ENCODE results near the gene TMCC1. TPM values are rescaled to one million over a fixed set of nuclear protein-coding genes. Genes with fewer than 3 reads are reported as not detected.

Gene TMCC1
- total and polyA plus RNA-seq, 2 donors (not counting 1 experiment from before 2014, with no cell fraction given) = 8.5 to 32.2 TPM

DNA sequence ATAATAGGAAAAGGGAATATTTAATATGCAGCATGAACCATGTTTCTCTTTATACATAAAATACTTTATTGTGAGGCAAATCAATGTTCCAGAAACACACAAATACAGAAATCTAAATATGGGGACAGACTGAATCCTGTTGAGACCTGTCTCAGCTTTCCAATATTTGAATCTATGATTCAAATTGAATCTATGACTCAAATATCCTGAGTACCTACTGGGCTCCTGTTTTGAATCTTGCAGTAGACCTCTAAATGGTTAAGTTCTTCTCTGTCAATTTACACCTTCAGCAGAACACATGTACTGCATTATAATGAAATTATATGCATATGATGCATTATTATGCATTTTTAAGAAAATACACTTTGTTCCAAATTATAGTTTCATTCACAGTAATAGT is 143.8 kb downstream of the TMCC1 start:
- peaks cover 13% of the 10 kb centered on the region for H3K9me3 Mint-ChIP-seq (ENCODE audit: insufficient read depth)
- TF ChIP-seq EZH2 (IDR thresholded peaks at IDR 0.05; ENCODE audit: borderline replicate concordance, insufficient read depth, low read depth, low read length, poor library complexity, severe bottlenecking) = no peak
- TF ChIP-seq, protein P1, sequence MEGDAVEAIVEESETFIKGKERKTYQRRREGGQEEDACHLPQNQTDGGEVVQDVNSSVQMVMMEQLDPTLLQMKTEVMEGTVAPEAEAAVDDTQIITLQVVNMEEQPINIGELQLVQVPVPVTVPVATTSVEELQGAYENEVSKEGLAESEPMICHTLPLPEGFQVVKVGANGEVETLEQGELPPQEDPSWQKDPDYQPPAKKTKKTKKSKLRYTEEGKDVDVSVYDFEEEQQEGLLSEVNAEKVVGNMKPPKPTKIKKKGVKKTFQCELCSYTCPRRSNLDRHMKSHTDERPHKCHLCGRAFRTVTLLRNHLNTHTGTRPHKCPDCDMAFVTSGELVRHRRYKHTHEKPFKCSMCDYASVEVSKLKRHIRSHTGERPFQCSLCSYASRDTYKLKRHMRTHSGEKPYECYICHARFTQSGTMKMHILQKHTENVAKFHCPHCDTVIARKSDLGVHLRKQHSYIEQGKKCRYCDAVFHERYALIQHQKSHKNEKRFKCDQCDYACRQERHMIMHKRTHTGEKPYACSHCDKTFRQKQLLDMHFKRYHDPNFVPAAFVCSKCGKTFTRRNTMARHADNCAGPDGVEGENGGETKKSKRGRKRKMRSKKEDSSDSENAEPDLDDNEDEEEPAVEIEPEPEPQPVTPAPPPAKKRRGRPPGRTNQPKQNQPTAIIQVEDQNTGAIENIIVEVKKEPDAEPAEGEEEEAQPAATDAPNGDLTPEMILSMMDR (IDR thresholded peaks at IDR 0.05) = no peak
- Histone ChIP-seq H3K4me1 (ENCODE audit: control insufficient read depth in 2 of 2, insufficient read depth in 2 of 2, low read length in 2 of 2) (no peaks in the 10 kb centered on the region), H3K9me3 (ENCODE audit: control extremely low read depth in 1 of 3, control insufficient read depth in 2 of 3, insufficient read depth in 1 of 3, low read length in 2 of 3) (peaks cover 7 to 10% (median 9%) of the 10 kb centered on the region in 3 donors), H3K4me3 (ENCODE audit: control extremely low read depth in 1 of 5, extremely low read depth in 1 of 5, insufficient read depth in 1 of 5, low read depth in 2 of 5, low read length in 4 of 5) (no peak overlapping the region), H3K9ac (ENCODE audit: low read length) (no peak overlapping the region), H4K20me1 (ENCODE audit: control insufficient read depth, insufficient read depth, low read length, poor library complexity, severe bottlenecking) (no peaks in the 10 kb centered on the region), H2AFZ (ENCODE audit: insufficient read depth, low read depth, low read length, poor library complexity, severe bottlenecking) (no peak overlapping the region), H3K27me3 (replicated peaks in 1 of 4; ENCODE audit: control extremely low read depth in 1 of 4, control insufficient read depth in 3 of 4, insufficient read depth in 4 of 4, low read length in 3 of 4) (no peaks in the 10 kb centered on the region), H3K79me2 (ENCODE audit: control insufficient read depth, insufficient read depth, low read length) (peaks cover 48% of the 10 kb centered on the region), H3K4me2 (replicated peaks; ENCODE audit: low read depth, low read length, poor library complexity, severe bottlenecking) (no peak overlapping the region), H3K36me3 (replicated peaks in 1 of 2; ENCODE audit: control extremely low read depth in 1 of 2, control insufficient read depth in 1 of 2, extremely low read depth in 1 of 2, insufficient read depth in 2 of 2, low read length in 1 of 2) (no peaks in the 10 kb centered on the region), H3K27ac (ENCODE audit: low read length in 2 of 2) (no peak overlapping the region)
- H3K27me3 Mint-ChIP-seq = no peaks in the 10 kb centered on the region
- H3K4me3 Mint-ChIP-seq = no peak overlapping the region
- no peak overlapping the region for H3K27ac Mint-ChIP-seq
- CTCF ChIA-PET = no interaction called here
- no peak for ATAC-seq (ENCODE audit: low read depth)
- no peak for DNase-seq
- peaks cover 4% of the 10 kb centered on the region for H3K4me1 Mint-ChIP-seq
- POLR2A ChIA-PET = no interaction called here
- intact Hi-C loops (cut with micrococcal nuclease) = no loop called here

DNA sequence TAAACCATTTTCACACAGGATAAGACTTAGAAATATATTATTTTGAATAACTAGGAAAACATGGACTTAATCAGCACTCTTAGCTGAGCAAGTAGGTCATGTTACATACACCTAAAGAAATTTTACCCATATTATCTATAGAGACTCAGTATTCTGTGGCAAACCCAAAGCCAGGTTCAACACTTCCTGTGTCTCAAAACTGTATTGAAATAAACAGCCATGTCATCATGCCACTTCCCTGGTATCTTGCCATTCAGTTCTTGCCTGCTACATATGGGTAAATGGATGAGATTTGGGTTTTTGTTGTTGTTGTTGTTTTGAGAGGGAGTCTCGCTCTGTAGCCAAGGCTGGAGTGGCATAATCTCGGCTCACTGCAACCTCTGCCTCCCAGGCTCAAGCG is 145.5 kb downstream of the TMCC1 start:
- peaks cover 38% of the 10 kb centered on the region for H3K79me2 ChIP-seq (ENCODE audit: control insufficient read depth, insufficient read depth, low read length)
- no peak overlapping the region for H2AFZ ChIP-seq (ENCODE audit: insufficient read depth, low read depth, low read length, poor library complexity, severe bottlenecking)
- ATAC-seq (ENCODE audit: low read depth) = no peak

More for the DNA sequence above, 145.5 kb downstream of the TMCC1 start:
- Histone ChIP-seq H4K20me1 (ENCODE audit: control insufficient read depth, insufficient read depth, low read length, poor library complexity, severe bottlenecking) (no peaks in the 10 kb centered on the region), H3K9ac (ENCODE audit: low read length) (no peak overlapping the region), H3K27me3 (replicated peaks in 1 of 4; ENCODE audit: control extremely low read depth in 1 of 4, control insufficient read depth in 3 of 4, insufficient read depth in 4 of 4, low read length in 3 of 4) (no peaks in the 10 kb centered on the region), H3K27ac (ENCODE audit: low read length in 2 of 2) (no peak overlapping the region), H3K36me3 (replicated peaks in 1 of 2; ENCODE audit: control extremely low read depth in 1 of 2, control insufficient read depth in 1 of 2, extremely low read depth in 1 of 2, insufficient read depth in 2 of 2, low read length in 1 of 2) (no peaks in the 10 kb centered on the region), H3K9me3 (ENCODE audit: control extremely low read depth in 1 of 3, control insufficient read depth in 2 of 3, insufficient read depth in 1 of 3, low read length in 2 of 3) (peaks cover 2 to 7% (median 5%) of the 10 kb centered on the region in 3 donors), H3K4me3 (ENCODE audit: control extremely low read depth in 1 of 5, extremely low read depth in 1 of 5, insufficient read depth in 1 of 5, low read depth in 2 of 5, low read length in 4 of 5) (no peak overlapping the region), H3K4me1 (ENCODE audit: control insufficient read depth in 2 of 2, insufficient read depth in 2 of 2, low read length in 2 of 2) (no peaks in the 10 kb centered on the region), H3K4me2 (replicated peaks; ENCODE audit: low read depth, low read length, poor library complexity, severe bottlenecking) (no peak overlapping the region)
- TF ChIP-seq, protein P1 (IDR thresholded peaks at IDR 0.05) = no peak
- no peak for TF ChIP-seq EZH2 (IDR thresholded peaks at IDR 0.05; ENCODE audit: borderline replicate concordance, insufficient read depth, low read depth, low read length, poor library complexity, severe bottlenecking)
- intact Hi-C loops (cut with micrococcal nuclease) = no loop called here
- Mint-ChIP-seq H3K27ac (no peak overlapping the region), H3K9me3 (ENCODE audit: insufficient read depth) (peaks cover 5% of the 10 kb centered on the region), H3K27me3 (no peaks in the 10 kb centered on the region), H3K4me1 (peaks cover 5% of the 10 kb centered on the region), H3K4me3 (no peak overlapping the region)
- CTCF ChIA-PET = no interaction called here
- no peak for DNase-seq
- POLR2A ChIA-PET = no interaction called here
- WGBS (ENCODE audit: insufficient coverage) = no CpG with 5 or more reads among the region's 3 CpGs

All from B cell (primary cell).